ENCODE results near the gene H1-8. TPM values are rescaled to one million over a fixed set of nuclear protein-coding genes. Genes with fewer than 3 reads are reported as not detected.
"Not testable (repeated sequence)": the region's sequence is repeated elsewhere in the genome, so short reads cannot be mapped to it uniquely, and the experiment has no call there.

The H1-8 gene
- total RNA-seq, 6 donors from 2014 or later, result not detected

DNA sequence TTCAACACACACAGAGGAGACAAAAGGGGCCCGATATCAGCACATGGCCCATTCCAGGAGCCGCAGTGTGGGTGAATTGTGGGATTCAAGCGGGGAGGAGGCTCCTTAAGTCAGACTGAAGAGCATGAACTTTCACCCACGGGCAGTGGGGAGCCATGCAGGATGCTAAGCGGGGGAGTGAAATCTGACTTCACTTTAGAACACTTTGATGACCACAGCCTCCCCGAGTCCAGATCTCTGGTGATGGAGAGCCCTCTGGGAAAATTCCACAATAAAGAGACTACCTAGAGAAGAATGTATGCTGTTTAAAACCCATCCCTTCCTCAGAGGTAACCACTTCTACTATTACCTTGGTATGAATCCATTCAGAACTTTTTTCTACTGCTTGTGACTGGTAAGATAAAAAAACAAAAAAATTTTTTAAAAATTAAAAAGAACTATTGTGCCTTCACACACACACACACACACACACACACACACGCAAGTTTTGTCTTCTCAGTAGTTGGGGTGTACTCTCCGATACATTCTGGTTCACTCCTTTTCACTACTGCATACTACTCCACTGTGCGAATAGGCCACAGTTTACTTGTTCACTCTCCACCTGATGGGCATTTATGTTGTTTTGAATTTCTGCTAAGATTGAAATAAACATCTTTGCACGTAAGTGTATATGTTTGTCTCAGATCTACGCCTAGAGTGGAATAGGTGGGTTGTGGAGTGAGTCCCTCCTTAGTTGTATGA lies 2.0 kb upstream of the H1-8 start:
- 92 to 93% methylated on average over 11 of the region's 11 CpGs for WGBS, 2 donors
- no peak for ATAC-seq (ENCODE audit: low FRiP score in 2 of 2)

GRCh38 chr3:129542747-129543146 lies 228 bp upstream of the H1-8 start:
- DNase-seq (no peak), ATAC-seq (ENCODE audit: low FRiP score in 2 of 2) (peak in 1 of 2 donors; percentile 6)
- H3K27me3 ChIP-seq, result no peaks in the 10 kb centered on the region
- no peaks in the 10 kb centered on the region for H3K36me3 ChIP-seq
- 89 to 100% methylated on average over 1 to 5 of the region's 5 CpGs for WGBS, 2 donors
- no peak overlapping the region for H3K27ac ChIP-seq
- no peak overlapping the region for H3K4me3 ChIP-seq
- TF ChIP-seq POLR2AphosphoS5 (IDR thresholded peaks at IDR 0.05), result no peak
- no peak for TF ChIP-seq POLR2A (IDR thresholded peaks at IDR 0.05)
- TF ChIP-seq EP300 (IDR thresholded peaks at IDR 0.05), result no peak
- no peak for TF ChIP-seq CTCF (IDR thresholded peaks at IDR 0.05)
- no peaks in the 10 kb centered on the region for H3K4me1 ChIP-seq
- H3K9me3 ChIP-seq, result no peaks in the 10 kb centered on the region

More for the DNA sequence above, 2.0 kb upstream of the H1-8 start:
- TF ChIP-seq POLR2AphosphoS5 (IDR thresholded peaks at IDR 0.05) (no peak), CTCF (IDR thresholded peaks at IDR 0.05) (no peak), POLR2A (IDR thresholded peaks at IDR 0.05) (no peak), EP300 (IDR thresholded peaks at IDR 0.05) (no peak)
- no peaks in the 10 kb centered on the region for H3K27me3 ChIP-seq
- no peaks in the 10 kb centered on the region for H3K36me3 ChIP-seq
- no peaks in the 10 kb centered on the region for H3K9me3 ChIP-seq
- H3K27ac ChIP-seq, result no peak overlapping the region
- H3K4me3 ChIP-seq, result no peak overlapping the region
- DNase-seq, result no peak
- no peaks in the 10 kb centered on the region for H3K4me1 ChIP-seq

DNA sequence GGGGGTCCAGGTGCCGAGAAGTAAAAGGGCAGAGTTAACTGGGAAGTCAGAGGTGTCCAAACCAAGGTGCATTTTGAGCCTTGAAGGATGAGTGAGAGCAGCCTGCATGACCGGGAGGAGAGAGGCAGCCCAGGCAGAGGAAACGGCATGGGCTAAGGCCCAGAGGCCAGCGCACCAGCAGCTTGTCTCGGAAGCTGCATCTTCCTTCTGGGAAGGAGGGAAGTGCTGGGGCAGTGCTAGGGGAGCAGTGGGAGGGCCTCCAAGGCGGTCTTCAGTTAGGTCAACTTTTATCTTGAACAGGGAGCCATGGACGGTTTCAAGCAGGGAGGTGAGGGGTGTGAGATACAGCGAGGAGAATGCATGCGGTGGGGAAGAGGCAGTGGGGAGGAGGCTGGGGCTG lies 1.0 kb downstream of the H1-8 start:
- ATAC-seq (ENCODE audit: low FRiP score in 2 of 2) (no peak), DNase-seq (no peak)
- WGBS, 2 donors, result 62 to 91% methylated on average over 9 of the region's 9 CpGs
- no peaks in the 10 kb centered on the region for H3K9me3 ChIP-seq
- no peaks in the 10 kb centered on the region for H3K27me3 ChIP-seq
- TF ChIP-seq EP300 (IDR thresholded peaks at IDR 0.05) (no peak), CTCF (IDR thresholded peaks at IDR 0.05) (no peak), POLR2A (IDR thresholded peaks at IDR 0.05) (no peak), POLR2AphosphoS5 (IDR thresholded peaks at IDR 0.05) (no peak)
- H3K36me3 ChIP-seq, result no peaks in the 10 kb centered on the region
- H3K4me3 ChIP-seq, result no peak overlapping the region
- H3K27ac ChIP-seq, result no peak overlapping the region
- no peaks in the 10 kb centered on the region for H3K4me1 ChIP-seq

DNA sequence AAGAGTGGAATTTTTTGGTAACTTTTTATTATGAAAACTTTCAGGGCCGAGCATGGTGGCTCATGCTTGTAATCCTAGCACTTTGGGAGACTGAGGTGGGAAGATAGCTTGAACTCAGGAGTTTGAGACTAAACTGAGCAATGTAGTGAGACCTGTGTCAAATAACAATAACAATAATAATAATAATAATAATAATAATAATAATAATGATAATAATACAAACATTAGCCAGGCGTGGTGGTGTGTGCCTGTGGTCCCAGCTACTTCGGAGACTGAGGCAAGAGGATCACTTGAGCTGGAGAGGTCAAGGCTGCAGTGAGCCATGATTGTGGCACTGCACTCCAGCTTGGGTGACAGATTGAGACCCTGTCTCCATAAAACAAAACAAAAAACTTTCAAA lies 3.0 kb downstream of the H1-8 start:
- ATAC-seq (ENCODE audit: low FRiP score in 2 of 2); DNase-seq; H3K27ac ChIP-seq; H3K4me1 ChIP-seq; H3K9me3 ChIP-seq; H3K36me3 ChIP-seq; H3K27me3 ChIP-seq; H3K4me3 ChIP-seq: not testable (repeated sequence)
- 91 to 92% methylated on average over 3 of the region's 3 CpGs for WGBS, 2 donors

GRCh38 chr3:129547241-129547640 lies 4.3 kb downstream of the H1-8 start:
- Histone ChIP-seq H3K4me1 (no peaks in the 10 kb centered on the region), H3K27ac (no peak overlapping the region), H3K36me3 (no peaks in the 10 kb centered on the region), H3K27me3 (no peaks in the 10 kb centered on the region), H3K9me3 (no peaks in the 10 kb centered on the region), H3K4me3 (no peak overlapping the region)
- no peak for DNase-seq
- ATAC-seq (ENCODE audit: low FRiP score in 2 of 2), result no peak
- no peak for TF ChIP-seq EP300 (IDR thresholded peaks at IDR 0.05)
- TF ChIP-seq POLR2A (IDR thresholded peaks at IDR 0.05), result no peak
- TF ChIP-seq POLR2AphosphoS5 (IDR thresholded peaks at IDR 0.05), result no peak
- no peak for TF ChIP-seq CTCF (IDR thresholded peaks at IDR 0.05)
- 80 to 90% methylated on average over 3 to 12 of the region's 24 CpGs for WGBS, 2 donors

Data from upper lobe of left lung (tissue), 6 donors.